Colonic mucosa (tissue), 4 donors: Measurements from ENCODE around the gene HAUS7. TPM values are rescaled to one million over a fixed set of nuclear protein-coding genes. Genes with fewer than 3 reads are reported as not detected.

Experiments
- DNase-seq: peaks from one replicate; pipeline ENCODE4 v3.0.0-alpha.2; 2020
- H3K27ac ChIP-seq: fragments of 200-600 bp; one replicate; pipeline ENCODE4 v1.8.0; 2021
- H3K27me3 ChIP-seq: fragments of 200-600 bp; one replicate; pipeline ENCODE4 v1.8.0; 2021
- H3K36me3 ChIP-seq: fragments of 200-600 bp; one replicate; pipeline ENCODE4 v1.8.0; 2021
- H3K4me1 ChIP-seq: fragments of 200-600 bp; one replicate; pipeline ENCODE4 v1.8.0; 2021; ENCODE audit warnings: mild to moderate bottlenecking
- H3K4me3 ChIP-seq: fragments of 200-600 bp; one replicate; pipeline ENCODE4 v1.8.0; 2021
- H3K9ac ChIP-seq, 2 donors: one replicate each; pipeline ENCODE4 v1.7.0; 2013; ENCODE audit warnings: control low read depth in 2 of 2, low read depth in 2 of 2, low read length in 2 of 2
- H3K9me3 ChIP-seq: fragments of 200-600 bp; one replicate; pipeline ENCODE4 v1.8.0; 2021
- CTCF ChIP-seq: fragments of 200-600 bp; IDR thresholded peaks from one replicate; pipeline ENCODE4 v1.8.0; 2022; ENCODE audit warnings: antibody characterized with exemption, mild to moderate bottlenecking
- intact Hi-C: fragments of 100-400 bp; cut with DNase I; formaldehyde crosslinking; loops from one replicate; pipeline ENCODE4 v1.14.1; 2022
- total RNA-seq, 2 donors: library from RNA; stranded (reverse); fragmentation: NEBNext Ultra II Directional in 1 of 2; extraction: Animal tissue kit (Norgen Biotek cat#: 25700) in 1 of 2; gene quantifications; one replicate each; pipeline ENCODE4 v1.2.1, GENCODE V29; 2021
- donor health status: healthy.
- donor health status: DM: no; HTN: no; CAD: no.
- donor health status: DM: no; HTN: no; CAD: no.

The HAUS7 gene
- total RNA-seq, 2 donors from 2014 or later, result 18.9 to 47.8 TPM

GRCh38 chrX:153499341-153499740 is 29.0 kb upstream of the HAUS7 start:
- H3K36me3 ChIP-seq, result no peaks in the 10 kb centered on the region
- DNase-seq, result no peak
- no peaks in the 10 kb centered on the region for H3K27me3 ChIP-seq
- no peak overlapping the region for H3K9ac ChIP-seq
- intact Hi-C loops, result no loop called here
- H3K9me3 ChIP-seq, result no peaks in the 10 kb centered on the region
- no peak for TF ChIP-seq CTCF
- H3K4me3 ChIP-seq, result no peak overlapping the region
- H3K4me1 ChIP-seq, result no peaks in the 10 kb centered on the region
- no peak overlapping the region for H3K27ac ChIP-seq

DNA sequence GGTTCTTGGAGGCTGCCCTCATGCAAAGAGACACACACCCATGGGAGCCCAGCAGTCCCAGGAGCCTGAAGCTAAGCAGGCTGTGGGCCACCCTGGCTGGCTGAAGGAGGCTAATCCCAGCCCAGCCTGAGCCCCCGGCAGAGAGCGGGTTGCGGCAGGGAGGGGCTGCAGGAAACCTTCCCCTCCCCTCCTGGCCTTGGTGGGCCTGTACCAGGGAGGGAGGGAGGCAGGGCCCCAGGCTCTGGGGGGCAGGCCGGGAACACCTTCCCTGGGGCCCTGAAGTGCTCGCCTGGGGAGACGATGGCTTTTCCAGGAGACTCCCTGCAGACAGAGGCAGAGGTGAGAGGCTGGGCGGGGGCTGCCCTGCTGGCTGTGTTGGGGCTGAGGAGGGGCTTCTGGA is 28.1 kb upstream of the HAUS7 start:
- Histone ChIP-seq H3K4me3 (no peak overlapping the region), H3K9ac (no peak overlapping the region), H3K9me3 (no peaks in the 10 kb centered on the region), H3K4me1 (no peaks in the 10 kb centered on the region), H3K36me3 (no peaks in the 10 kb centered on the region), H3K27ac (no peak overlapping the region), H3K27me3 (no peaks in the 10 kb centered on the region)
- no peak for TF ChIP-seq CTCF
- DNase-seq, result no peak
- intact Hi-C loops, result no loop called here

DNA sequence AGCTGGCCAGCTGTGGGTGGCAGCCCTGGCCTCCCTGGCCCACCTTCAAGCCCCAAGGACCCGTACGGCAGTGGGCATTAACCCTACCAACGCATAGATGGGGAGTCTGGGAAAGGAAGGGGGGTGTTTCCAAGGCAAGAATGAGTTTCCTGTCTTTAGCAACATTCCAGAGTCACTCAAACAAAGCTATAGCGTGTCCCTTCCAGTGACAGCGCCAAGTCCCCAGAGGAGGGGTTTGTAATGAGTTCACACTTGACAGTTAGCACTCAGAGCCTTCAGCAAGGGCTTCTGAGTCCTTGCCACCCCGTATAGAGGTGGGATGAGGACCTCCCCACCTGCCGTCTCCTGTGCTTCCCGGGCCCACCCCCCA is 26.2 kb upstream of the HAUS7 start:
- H3K4me3 ChIP-seq, result no peak overlapping the region

DNA sequence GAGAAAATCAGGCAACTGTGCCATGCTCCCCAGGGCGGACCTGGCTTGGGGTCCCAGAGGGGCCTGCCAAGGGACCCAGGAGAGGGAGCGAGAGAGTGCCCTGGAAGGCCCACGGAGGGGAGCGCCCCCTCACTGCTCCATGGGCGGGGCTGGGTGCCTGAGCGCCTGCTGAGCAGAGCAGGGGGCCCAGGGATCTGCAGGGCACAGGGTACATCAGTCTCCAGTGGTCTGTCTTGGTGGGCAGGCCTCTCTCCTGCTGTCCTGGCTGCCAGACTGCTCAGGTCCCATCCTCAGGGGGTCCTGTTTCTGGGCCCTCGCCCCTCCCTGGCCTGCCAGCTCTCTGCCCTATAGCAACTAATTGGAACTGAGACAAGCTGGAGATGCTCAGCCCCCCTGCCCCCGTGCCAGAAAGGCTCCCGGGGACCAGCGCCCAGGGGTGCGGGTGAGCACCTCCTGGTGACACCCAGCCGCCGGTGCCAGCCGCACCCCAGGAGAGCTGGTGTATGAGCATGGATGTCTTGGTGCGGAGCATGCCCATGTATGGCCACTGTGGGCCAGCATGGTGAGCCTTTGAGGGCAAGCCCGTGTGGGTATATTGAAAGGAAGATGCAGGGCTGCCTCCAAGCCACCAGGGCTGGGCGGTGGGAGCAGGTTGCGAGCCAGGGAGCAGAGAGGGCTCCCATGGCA is 25.7 kb upstream of the HAUS7 start:
- no peaks in the 10 kb centered on the region for H3K9me3 ChIP-seq
- intact Hi-C loops, result no loop called here
- TF ChIP-seq CTCF, result no peak
- H3K4me1 ChIP-seq, result no peaks in the 10 kb centered on the region
- H3K27me3 ChIP-seq, result no peaks in the 10 kb centered on the region
- H3K4me3 ChIP-seq, result no peak overlapping the region
- no peak overlapping the region for H3K27ac ChIP-seq
- DNase-seq, result no peak
- H3K9ac ChIP-seq, result no peak overlapping the region
- no peaks in the 10 kb centered on the region for H3K36me3 ChIP-seq

More for the DNA sequence above, 26.2 kb upstream of the HAUS7 start:
- Histone ChIP-seq H3K27ac (no peak overlapping the region), H3K27me3 (no peaks in the 10 kb centered on the region), H3K9ac (no peak overlapping the region), H3K9me3 (no peaks in the 10 kb centered on the region), H3K36me3 (no peaks in the 10 kb centered on the region), H3K4me1 (no peaks in the 10 kb centered on the region)
- intact Hi-C loops, result no loop called here
- no peak for TF ChIP-seq CTCF
- no peak for DNase-seq

DNA sequence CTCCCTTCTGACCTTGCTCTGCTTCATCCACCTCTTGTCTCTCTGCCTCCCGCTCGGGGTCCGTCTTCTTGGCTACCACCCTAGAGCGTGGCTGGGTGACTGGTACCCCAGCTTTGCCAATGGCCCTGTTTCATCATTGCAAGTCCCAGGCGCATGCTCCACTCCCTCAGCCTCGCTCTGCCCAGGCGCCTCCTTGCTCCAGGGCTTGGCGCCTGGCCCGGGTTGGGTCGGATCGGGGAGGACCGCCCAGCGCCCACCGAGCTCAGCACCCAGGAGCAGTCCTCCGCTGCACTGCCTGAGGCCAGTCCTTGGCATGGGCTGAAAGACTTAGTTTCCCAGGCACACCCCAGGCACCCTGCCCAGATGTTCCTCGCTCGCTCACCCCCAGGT is 25.0 kb upstream of the HAUS7 start:
- Histone ChIP-seq H3K9me3 (no peaks in the 10 kb centered on the region), H3K27me3 (no peaks in the 10 kb centered on the region), H3K36me3 (no peaks in the 10 kb centered on the region), H3K9ac (no peak overlapping the region), H3K4me3 (no peak overlapping the region), H3K27ac (no peak overlapping the region), H3K4me1 (no peaks in the 10 kb centered on the region)
- no peak for TF ChIP-seq CTCF
- intact Hi-C loops, result no loop called here
- DNase-seq, result no peak
